Anterior cingulate cortex (tissue), 58 donors: ENCODE data around the gene CHIA.

Source experiments
- DNase-seq, 58 donors: peaks; one replicate each; lab custom pipeline; 2025; lab: John Stamatoyannopoulos, UW

CHIA gene

DNA sequence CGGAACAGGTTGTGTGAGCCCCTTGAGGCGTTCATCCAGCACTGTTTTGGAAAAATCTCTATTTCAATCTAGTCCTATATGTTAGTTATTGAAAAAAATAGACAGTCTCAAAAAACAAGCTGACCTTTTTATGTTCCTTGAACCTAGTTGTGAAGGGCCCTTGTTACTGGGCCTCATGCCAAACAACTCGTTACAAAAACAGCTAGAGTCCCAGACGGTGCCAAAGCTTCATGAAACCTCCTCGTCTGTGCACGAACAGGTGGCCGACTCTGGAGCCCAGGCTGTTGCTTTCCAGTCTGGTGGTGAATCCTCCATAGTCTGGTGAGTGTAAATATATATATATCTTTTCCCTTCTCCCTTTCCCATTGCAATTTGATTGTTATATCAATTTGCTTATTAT lies at the start of gene CHIA:
Gene CHIA (plus strand): TSS at position 222 of the 400 bp plus-strand sequence. CDS start 19,617 bp downstream, outside the sequence.
- DNase-seq = no peak

DNA sequence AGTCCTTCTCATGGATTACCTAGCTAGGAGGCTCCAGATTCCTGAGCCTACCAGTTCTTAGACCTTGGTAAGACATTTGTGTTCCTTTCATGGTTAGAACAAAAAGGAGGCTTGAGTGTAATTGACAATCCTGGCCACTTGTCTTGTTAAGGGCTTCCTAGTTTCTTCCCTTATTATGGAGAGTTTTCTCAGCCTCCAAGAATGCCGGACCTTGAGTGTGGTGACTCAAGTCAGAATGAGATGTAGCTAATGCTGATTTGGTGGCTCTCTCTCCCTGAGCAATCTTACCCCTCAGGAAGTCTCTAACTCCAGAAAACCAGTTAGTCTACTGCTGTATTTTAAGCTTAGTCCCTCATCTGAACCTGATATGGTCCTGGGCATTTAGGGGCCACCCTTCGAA lies 48.9 kb upstream of the CHIA start:
- no peak for DNase-seq

DNA sequence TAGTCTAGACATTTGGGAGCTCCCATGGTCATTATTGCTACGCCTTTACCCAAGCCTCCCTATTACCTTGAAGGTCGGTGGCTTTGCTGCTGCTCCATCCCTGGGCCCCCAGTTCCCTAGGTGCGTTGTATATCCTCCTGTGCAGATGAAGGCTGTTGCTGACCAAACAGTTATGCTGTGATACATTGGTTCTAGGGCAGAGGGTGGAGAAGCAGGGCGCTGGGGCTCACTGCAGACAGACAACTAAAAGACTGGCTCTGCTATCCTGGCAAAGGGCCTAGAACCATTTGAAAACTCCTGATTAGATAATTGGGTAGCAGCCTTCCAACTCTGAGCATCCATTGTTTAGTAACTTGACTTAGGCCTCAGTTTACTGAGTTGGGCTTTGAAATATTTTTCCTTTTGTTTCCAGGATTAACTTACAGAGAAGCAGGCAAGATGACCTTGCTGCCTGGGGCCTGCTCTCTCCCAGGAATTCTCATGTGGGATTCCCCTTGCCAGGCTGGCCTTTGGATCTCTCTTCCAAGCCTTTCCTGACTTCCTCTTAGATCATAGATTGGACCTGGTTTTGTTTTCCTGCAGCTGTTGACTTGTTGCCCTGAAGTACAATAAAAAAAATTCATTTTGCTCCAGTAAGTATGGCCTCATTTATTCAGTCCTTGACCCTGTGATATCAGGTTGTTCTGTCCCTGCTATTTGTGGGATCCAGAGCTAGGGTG lies 47.7 kb upstream of the CHIA start:
- DNase-seq = peak in 1 of 58 donors; percentile 9

DNA sequence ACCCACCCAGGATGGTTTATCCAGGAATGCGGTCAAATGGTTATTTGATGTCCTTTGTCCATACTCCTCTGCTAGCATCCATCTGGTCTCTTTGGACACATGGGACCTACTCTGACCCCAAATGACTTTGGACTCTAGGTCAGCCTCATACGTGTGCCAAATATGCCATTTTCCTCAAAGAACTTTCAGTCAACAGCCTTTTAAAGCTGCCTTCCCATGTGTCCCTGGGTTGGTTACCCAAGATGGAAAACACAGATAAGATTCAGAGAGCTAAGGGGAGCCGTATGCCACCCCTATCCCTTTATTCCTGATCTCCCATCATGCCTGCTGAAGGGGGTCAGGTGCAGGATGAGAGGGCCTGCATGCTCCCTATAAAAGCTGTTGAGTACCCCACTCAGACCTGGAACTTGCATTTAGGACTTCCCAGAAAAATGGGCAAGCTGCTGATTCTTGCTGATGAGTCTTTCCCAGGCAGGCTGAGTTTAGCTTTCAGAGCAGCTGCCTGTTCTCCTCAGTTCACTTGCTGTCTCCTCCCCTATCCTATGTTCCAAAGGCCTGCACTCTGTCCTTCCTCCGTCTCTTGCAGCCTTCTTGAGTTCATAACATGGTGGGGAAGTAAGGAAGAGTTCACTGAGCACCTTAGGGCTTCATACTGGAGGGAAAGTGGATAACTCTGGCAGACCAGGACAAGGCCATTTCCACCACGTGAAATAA lies 43.4 kb upstream of the CHIA start:
- DNase-seq = no peak

DNA sequence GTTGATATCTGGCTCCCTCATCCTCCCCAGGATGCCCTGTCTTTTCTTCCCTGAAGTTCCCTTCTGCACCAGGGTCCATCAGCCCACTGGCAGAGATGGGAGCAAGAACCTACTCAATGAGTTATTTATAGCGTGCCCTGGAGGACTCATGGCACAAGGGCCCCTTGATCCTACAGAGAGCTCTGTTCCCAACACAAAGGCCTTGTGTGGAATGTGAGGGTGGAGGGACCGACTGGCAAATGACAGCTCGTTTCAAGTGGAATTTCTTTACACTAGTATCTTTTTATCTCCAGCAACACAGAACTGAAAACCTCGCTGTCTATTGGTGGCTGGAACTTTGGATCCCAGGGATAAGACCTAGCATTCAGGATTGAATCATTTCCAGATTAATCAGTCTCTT lies 40.7 kb upstream of the CHIA start:
- peak in 28 of 58 donors; percentile 16 to 74 (median 41) for DNase-seq

DNA sequence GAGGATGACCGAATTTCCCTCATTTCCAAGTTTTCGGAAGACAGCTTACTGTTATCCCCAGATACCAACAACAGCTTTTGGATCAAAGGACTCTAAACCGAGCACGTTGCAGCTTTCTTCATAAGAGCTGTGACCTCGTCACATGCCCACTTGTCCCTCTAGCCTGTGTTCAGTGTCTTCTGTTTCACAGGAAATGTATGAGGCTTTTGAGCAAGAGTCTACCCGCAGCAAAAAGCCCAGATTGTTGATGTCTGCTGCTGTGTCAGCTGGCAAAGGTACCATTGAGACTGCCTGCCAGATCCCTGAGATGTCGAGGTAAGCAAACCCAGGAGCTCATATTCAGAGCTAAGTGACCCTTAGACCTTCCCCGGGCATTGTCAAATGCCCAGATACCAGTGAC lies 39.1 kb upstream of the CHIA start:
- DNase-seq = no peak

DNA sequence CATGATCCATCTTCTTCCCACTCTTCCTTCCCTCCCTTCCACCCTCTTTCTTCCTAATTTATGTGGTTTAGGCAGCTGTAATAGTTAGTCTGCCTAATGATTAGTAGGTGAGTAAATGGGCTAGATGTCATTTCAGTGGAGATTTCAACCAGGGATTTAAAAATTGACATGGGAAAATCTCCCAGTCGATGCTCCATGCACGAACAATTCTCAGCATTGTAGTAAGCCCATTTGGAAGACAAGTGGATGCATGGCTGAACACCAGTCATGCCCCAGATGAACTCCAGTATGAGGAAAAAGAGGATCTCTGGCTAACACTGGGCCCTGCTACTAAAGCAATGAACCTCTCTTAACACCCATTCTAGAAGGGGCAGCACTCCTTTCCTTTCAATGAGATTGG lies 37.9 kb upstream of the CHIA start:
- DNase-seq = peak in 1 of 58 donors; percentile 19

DNA sequence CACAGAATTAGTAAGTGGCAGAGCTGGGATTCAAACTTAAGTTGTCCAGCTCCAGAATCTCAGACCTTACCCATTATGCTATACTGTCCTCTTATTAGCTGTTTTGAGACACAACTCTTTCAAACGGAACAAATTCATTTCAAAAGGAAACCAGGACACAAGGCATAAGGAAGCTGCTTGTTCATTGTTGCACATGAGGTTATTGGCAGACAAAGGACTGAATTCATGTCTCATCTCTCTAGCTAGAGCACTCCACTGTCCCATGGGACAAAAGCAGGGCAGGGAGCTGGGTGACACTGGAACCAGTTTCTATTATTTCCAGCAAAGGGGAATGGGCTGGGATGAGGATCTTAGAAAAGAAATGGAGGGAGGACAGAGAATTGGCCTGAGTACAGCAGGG lies 36.8 kb upstream of the CHIA start:
- DNase-seq = peak in 13 of 58 donors; percentile 5 to 83 (median 21)

DNA sequence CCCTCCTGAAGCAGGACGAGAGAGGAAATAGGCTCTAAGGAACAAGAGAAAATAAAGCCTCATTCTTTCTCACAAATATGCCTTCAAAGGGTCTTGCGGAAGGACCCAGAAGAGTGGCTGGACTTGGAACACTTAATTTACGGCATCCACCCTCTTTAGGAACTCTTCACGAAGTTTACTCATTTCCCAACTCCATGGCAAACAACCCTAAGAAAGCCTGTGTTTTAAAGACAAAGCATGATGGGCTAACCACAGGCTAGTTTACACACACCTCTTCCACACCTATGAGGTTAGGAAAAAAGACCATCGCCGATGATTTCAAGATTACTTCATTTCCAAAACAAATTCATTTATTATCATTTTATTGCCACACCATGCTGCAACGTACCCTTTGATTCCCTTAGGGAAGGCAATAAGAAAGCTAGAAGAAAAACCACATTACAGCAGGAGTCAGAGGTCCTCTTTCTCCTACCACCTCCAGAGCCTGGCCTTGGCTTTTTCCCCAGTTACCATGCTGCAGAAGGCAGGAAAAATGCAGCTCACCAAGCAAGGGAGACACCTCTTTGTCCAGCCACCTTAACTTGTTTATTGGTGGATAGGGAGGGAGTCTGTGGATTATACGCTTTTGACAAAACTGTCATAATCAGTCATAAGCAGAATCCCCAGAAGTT lies 33.5 kb upstream of the CHIA start:
- no peak for DNase-seq

DNA sequence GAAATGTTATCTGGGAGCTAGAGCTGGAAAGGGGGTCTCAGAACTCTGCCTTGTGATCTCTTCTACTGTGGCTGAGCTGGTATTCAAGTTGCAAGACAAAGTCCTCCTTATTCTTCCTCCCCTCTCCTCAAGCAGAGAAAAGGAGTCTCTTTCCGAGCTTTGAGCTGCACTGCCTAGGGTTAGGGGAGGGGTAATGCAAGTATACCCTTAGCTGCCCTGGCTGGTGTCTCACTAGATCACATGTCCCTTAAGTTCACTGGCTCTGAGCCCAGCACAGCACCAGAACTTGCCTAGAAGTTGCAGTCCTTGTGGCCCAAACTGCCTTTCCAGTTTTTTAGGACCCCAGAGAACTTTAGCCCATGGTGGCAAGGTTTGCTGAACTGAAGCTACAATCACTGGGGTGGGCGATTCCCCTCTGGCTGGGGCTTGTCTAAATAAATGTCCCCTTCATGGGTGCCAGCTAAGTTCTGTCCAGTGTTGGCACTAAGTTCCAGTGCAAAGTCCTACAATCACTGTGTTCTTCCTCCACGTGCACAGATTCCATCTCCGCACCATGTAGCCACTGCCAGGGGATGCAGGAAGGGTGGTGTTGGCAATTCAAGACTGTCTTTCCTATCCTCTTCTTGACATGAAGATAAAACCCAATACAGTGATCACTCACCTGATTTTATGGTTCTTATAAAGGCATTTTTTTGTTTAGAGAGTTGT lies 22.7 kb upstream of the CHIA start:
- no peak for DNase-seq

DNA sequence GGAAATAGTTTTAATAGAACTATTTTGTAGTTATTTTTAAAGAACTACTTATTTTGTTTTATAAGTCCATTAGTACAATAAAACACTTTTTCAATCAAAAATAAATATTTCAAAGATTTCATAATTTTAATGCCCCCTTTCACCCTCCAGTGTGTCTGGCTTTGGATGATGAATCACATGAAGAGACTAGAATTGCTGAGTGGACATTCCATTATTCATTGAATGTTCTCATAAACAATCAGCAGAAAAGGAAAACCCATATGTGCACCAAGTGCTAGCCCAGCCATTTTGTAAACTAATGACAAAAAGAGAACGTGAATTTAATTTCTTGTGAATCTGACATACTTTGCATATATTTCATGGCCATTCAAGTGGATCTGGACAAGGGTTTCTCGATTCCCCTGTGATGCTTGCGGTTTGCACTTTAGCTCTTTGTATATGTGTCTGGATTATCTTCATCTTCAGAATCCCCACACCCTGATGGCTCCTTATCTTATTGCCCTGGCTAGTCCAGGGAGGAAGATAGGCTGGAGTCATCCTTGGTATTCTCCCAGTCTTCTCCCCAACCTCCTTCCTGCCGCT lies 20.7 kb upstream of the CHIA start:
- DNase-seq = no peak

DNA sequence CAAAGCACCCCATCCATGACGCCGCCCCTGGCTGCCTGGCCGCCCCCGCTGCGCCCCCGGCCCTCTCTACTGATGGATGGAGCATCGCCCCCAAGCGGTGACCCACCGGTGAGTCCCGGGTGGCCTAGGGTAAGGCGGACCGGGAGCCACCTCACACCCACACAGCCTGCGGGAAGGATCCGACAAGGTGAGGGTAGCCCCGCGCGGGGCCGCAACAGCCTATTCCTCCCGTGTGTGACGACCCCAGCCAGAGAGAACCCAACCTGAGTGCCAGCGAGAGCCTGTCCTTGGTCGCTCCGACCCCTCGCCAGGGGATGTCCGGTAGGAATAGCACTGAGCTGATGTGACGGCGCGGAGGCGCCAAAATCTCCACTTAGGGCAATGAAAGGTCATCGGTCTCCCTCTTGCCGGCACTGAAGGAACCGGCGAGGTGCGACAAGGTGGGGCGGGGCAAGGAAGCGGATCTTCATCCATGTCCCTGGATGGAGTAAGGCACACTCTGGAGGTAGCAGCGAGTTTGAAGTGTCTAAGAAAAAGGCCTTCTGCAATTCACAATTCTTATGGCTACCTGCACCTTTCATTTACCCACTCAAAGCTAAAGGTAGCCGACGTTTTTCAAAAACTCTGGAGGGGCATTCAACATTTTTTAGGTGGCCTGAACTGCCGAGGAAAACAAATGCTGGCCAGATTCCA lies 19.7 kb upstream of the CHIA start:
- DNase-seq = no peak

DNA sequence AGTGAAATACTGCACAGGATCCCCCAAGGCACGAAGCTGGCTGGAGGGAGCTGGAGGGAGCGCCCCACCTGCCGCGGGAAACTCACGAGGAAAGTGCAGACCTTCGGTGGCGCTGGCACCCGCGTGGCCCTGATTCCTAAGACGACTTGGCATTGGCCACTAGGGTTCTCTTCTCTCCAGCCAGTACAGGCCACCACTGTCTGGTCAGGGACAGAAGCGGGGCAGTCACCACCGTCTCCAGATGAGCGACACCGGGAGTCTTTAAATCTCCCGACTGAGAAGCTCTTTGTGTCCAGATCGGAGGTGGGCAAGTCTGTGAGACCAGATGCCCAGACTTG lies 19.2 kb upstream of the CHIA start:
- DNase-seq = peak in 1 of 58 donors; percentile 14

DNA sequence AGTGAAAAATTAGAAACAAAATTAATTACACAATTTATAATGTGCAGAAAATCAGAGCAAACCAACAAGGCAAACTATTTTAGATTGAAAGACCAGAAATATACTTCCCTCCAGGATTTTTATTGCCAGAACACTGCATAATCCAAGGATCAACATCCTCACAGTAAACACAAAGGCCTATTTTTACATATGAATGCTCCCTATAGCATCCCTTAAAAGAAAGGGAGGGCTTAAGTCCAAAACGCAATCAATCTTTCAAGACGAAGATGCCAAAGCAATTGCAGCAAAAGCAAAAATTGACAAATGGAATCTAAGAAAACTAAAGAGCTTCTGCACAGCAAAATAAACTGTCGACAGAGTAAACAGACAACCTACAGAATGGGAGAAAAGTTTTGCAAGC lies 18.6 kb upstream of the CHIA start:
- no peak for DNase-seq

DNA sequence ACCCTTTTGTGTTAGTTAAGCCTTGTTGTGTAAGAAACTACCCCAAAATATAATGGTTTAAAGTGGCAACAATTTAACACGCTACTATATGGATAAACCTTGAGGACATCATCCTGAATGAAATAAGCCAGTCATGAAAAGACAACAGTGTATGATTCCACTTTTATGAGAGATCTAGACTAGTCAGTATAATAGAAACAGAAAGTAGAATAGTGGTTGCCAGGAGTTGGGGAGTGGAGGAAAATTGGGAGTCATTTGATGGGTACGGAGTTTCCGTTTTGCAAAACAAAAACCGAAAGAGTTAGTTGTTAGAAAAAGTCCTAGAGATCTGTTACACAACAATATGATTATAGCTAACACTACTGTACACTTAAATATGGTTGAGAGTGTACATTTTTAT lies 16.0 kb upstream of the CHIA start:
- DNase-seq = no peak

DNA sequence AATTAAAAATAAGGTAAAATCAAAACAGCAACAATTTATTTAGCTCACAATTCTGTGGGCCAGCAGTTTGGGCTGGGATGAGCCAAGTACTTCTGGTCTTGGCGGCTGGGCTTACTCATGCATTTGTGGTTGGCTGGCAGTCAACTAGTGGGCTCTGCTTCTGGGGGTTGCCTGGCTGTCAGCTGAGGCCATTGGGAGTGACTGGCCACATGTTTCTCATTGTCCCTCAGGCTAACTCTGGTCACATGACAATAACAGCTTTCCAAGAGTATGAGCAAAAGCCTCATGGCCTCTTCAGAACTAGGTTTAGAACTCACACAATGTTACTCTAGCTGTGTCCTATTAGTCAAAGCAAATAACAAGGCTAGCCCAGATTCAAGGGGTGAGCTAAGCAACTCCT lies 15.6 kb upstream of the CHIA start:
- peak in 9 of 58 donors; percentile 4 to 76 (median 29) for DNase-seq

DNA sequence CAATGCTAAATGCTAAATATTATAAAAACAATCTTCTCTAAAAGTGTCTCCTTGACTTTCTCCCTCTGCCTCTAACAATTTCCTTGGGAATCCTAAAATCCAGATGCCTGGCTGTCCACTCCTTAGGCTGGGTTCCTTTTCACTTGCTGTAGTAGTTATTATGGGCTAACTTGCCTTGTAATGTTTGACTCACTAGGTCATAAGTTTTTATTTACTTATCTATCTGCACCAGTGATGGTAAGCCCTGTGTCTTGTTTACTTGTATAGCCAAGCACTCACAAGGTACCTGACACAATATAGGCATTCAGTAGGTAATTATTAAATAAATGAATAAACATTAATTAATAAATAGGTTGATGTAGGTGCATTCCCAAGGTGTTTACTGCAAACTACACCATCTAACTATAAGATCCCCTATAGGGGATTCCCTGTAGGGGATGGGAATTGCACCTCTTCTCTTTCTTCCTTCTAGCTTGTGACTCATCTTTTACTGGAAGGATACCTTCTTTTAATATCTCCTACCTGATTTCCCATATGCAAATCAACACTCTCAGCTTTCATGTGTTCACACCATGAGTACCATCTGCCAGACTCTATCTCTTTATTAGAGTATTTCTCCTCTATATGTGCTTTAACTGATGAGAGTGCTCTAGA lies 14.7 kb upstream of the CHIA start:
- no peak for DNase-seq

DNA sequence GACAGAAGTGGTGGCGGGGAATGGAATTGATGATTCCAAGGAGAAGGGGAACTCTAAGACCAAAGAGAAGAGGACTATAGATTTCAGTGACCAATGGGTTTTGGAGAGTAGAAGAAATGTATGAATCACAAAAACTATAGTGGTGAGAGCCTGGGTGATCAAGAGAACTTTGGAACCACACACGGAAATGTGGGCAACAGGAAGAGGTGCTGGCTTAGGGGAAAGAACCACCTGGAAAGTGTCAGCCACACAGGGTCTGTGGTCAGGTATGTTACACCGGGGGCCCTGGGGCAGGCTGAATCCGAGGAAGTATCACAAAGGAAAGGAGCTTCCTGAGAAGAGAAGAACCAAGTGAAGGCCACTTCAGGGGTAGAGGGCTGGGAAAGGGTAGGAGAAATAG lies 11.5 kb upstream of the CHIA start:
- DNase-seq = no peak

DNA sequence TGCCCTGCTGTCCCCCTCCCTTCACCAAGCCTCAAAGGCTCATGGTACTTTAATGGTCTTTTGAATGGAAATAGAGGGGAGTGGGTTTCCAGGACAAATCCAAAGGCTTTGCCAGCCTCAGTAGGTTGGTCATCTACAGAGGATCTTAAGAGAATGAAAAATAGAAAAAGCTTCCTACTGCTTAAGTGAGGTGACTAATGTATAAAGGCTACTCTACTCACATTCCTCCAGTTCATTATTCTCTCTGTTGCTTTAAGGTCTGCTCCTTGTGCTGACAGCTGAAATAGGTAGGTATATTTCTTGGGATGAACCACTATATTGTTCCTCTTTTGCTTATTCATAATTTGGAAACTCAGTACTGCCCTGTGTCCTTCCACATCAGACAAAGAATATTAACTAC lies 10.4 kb upstream of the CHIA start:
- DNase-seq = no peak

DNA sequence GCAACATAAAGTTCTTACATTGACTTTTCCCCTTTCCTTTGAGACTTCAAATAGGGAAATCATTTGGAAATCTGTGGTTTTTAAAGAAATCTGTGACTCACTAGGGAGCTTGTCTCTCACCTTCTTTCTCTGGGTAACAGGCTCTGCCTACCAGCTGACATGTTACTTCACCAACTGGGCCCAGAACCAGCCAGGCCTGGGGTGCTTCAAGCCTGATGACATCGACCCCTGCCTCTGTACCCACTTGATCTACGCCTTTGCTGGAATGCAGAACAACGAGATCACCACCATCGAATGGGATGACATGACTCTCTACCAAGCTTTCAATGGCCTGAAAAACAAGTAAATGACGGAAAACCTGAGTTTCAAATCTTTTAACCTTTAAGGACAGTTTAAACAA lies 9.2 kb upstream of the CHIA start:
- DNase-seq = no peak
